Vagina (tissue), 2 donors: ENCODE results near the gene MSL3B.

Source experiments
- CTCF ChIP-seq, 3 experiments: fragments of 450-650 bp in 2 of 3; fragments of 200-600 bp in 1 of 3; sonication (generic) in 1 of 3; IDR thresholded peaks; one replicate each; pipeline ENCODE4 v1.5.1; 2017 to 2019; ENCODE audit warnings: antibody characterized with exemption in 3 of 3, mild to moderate bottlenecking in 2 of 3, moderate library complexity in 2 of 3
- POLR2A ChIP-seq, 2 donors: fragments of 450-650 bp; IDR thresholded peaks; one replicate each; pipeline ENCODE4 v1.6.1; 2017; ENCODE audit warnings: antibody characterized with exemption in 2 of 2, mild to moderate bottlenecking in 2 of 2, moderate library complexity in 2 of 2
- POLR2AphosphoS5 ChIP-seq, 2 donors: sonication (generic); formaldehyde crosslinking; IDR thresholded peaks; one replicate each; pipeline ENCODE4 v1.9.0; 2017; ENCODE audit warnings: antibody characterized with exemption in 2 of 2, mild to moderate bottlenecking in 2 of 2, low read depth in 1 of 2; ENCODE audit not compliant: insufficient read depth in 1 of 2

GRCh38 chr2:233846387-233847247, 21.6 kb downstream of the MSL3B start:
- no peak for TF ChIP-seq CTCF (IDR thresholded peaks at IDR 0.05)
- TF ChIP-seq POLR2A (IDR thresholded peaks at IDR 0.05) = no peak
- TF ChIP-seq POLR2AphosphoS5 (IDR thresholded peaks at IDR 0.05; ENCODE audit: insufficient read depth in 1 of 2, low read depth in 1 of 2) = no peak
